Bone marrow (tissue), 2 donors: ENCODE measurements around the gene SLMAP.

Experiments used
- DNase-seq, 2 donors: peaks; one replicate each; lab custom pipeline; 2025; lab: John Stamatoyannopoulos, UW

The SLMAP gene

GRCh38 chr3:57943525-57944495 is 187.7 kb downstream of the SLMAP start:
- no peak for DNase-seq

GRCh38 chr3:57946970-57947381 is 190.9 kb downstream of the SLMAP start:
- no peak for DNase-seq

GRCh38 chr3:57948080-57948671 is 192.1 kb downstream of the SLMAP start:
- DNase-seq: no peak

- DNase-seq: no peak
These were observed 192.7 kb downstream of the SLMAP start for GRCh38 chr3:57948781-57949242.

- no peak for DNase-seq
These were observed 193.2 kb downstream of the SLMAP start for GRCh38 chr3:57949344-57949743.

GRCh38 chr3:57949785-57950615 is 193.9 kb downstream of the SLMAP start:
- DNase-seq: no peak

- DNase-seq: peak; percentile 35 to 99
These were observed 195.2 kb downstream of the SLMAP start for GRCh38 chr3:57951066-57951882.

- DNase-seq: no peak
These were observed 196.1 kb downstream of the SLMAP start for GRCh38 chr3:57952208-57952631.

GRCh38 chr3:57952651-57953050 is 196.5 kb downstream of the SLMAP start:
- DNase-seq: no peak

GRCh38 chr3:57953576-57953975 is 197.5 kb downstream of the SLMAP start:
- DNase-seq: no peak

GRCh38 chr3:57956119-57956832 is 200.2 kb downstream of the SLMAP start:
- DNase-seq: peak in 1 of 2 donors; percentile 9

- DNase-seq: no peak
These were observed 200.7 kb downstream of the SLMAP start for GRCh38 chr3:57956833-57957174.

- no peak for DNase-seq
These were observed 201.7 kb downstream of the SLMAP start for GRCh38 chr3:57957824-57958223.

GRCh38 chr3:57958642-57959422 is 202.7 kb downstream of the SLMAP start:
- no peak for DNase-seq

GRCh38 chr3:57959423-57960173 is 203.5 kb downstream of the SLMAP start:
- peak in 1 of 2 donors; percentile 48 for DNase-seq

GRCh38 chr3:57960174-57960505 is 204.0 kb downstream of the SLMAP start:
- DNase-seq: no peak

- no peak for DNase-seq
These were observed 205.2 kb downstream of the SLMAP start for GRCh38 chr3:57961177-57961827.

- DNase-seq: no peak
These were observed 205.8 kb downstream of the SLMAP start for GRCh38 chr3:57961828-57962447.
